Smooth muscle cell (in vitro differentiated cells): ENCODE measurements around the gene ANGPTL2. TPM values are rescaled to one million over a fixed set of nuclear protein-coding genes. Genes with fewer than 3 reads are reported as not detected.

ENCODE experiments used
- DNase-seq: peaks from one replicate; lab custom pipeline; 2025; ENCODE audit not compliant: unreplicated experiment; lab: John Stamatoyannopoulos, UW
- H2AFZ ChIP-seq: fragments of 200-600 bp; sonication (generic); 2 replicates; pipeline ENCODE4 v1.6.0; 2016; ENCODE audit warnings: antibody characterized with exemption, low read depth, mild to moderate bottlenecking
- H3F3A ChIP-seq: fragments of 200-600 bp; sonication (generic); 2 replicates; pipeline ENCODE4 v1.6.0; 2017; ENCODE audit warnings: antibody characterized with exemption, low read depth
- H3K27ac ChIP-seq: fragments of 200-600 bp; sonication (generic); 2 replicates; pipeline ENCODE4 v1.5.1; 2016; ENCODE audit warnings: low read depth, mild to moderate bottlenecking
- H3K27me3 ChIP-seq: fragments of 200-600 bp; sonication (generic); 2 replicates; pipeline ENCODE4 v1.6.1; 2016; ENCODE audit warnings: low read depth, mild to moderate bottlenecking
- H3K36me3 ChIP-seq: fragments of 200-600 bp; sonication (generic); 2 replicates; pipeline ENCODE4 v1.5.1; 2016; ENCODE audit warnings: low read depth
- H3K4me1 ChIP-seq: fragments of 200-600 bp; sonication (generic); 2 replicates; pipeline ENCODE4 v1.5.1; 2016; ENCODE audit warnings: low read depth
- H3K4me2 ChIP-seq: fragments of 200-600 bp; sonication (generic); 2 replicates; pipeline ENCODE4 v1.6.0; 2016; ENCODE audit warnings: mild to moderate bottlenecking
- H3K4me3 ChIP-seq: fragments of 200-600 bp; sonication (generic); 2 replicates; pipeline ENCODE4 v1.5.1; 2016; ENCODE audit warnings: mild to moderate bottlenecking
- H3K79me2 ChIP-seq: fragments of 200-600 bp; sonication (generic); 2 replicates; pipeline ENCODE4 v1.6.0; 2016; ENCODE audit warnings: low read depth, mild to moderate bottlenecking
- H3K9ac ChIP-seq: fragments of 200-600 bp; sonication (generic); 2 replicates; pipeline ENCODE4 v1.6.0; 2016; ENCODE audit warnings: low read depth
- H3K9me3 ChIP-seq: fragments of 200-600 bp; sonication (generic); replicated peaks from 2 replicates; pipeline ENCODE4 v1.5.1; 2016; ENCODE audit warnings: low read depth
- H4K20me1 ChIP-seq: fragments of 200-600 bp; sonication (generic); 2 replicates; pipeline ENCODE4 v1.6.0; 2016; ENCODE audit warnings: low read depth
- WGBS: methylation state at CpG from one replicate; pipeline ENCODE4 v1.1.7; 2016; ENCODE audit warnings: low lambda C conversion rate; 5-methylcytosine and 5-hydroxymethylcytosine counted together
- polyA plus RNA-seq: library from polyadenylated mRNA; unstranded; fragments of >200 nt; fragmentation: Nextera tagmentation; extraction: Ambion mirVana; gene quantifications from 2 replicates; pipeline ENCODE4 v1.2.1, GENCODE V29; 2016
- total RNA-seq: library from RNA; depleted of rRNA; stranded (reverse); fragments of >200 nt; gene quantifications from 2 replicates; pipeline ENCODE4 v1.2.3, GENCODE V29; 2014
- TF ChIP-seq, protein P1 (sequence below): fragments of 200-600 bp; sonication (generic); IDR thresholded peaks from 2 replicates; pipeline ENCODE4 v1.5.1; 2017; ENCODE audit warnings: borderline replicate concordance, mild to moderate bottlenecking, antibody characterized with exemption; ENCODE audit not compliant: insufficient read depth, poor library complexity, severe bottlenecking

Gene ANGPTL2
- total and polyA plus RNA-seq, 2 experiments from 2014 or later: 16.1 to 18.7 TPM

DNA sequence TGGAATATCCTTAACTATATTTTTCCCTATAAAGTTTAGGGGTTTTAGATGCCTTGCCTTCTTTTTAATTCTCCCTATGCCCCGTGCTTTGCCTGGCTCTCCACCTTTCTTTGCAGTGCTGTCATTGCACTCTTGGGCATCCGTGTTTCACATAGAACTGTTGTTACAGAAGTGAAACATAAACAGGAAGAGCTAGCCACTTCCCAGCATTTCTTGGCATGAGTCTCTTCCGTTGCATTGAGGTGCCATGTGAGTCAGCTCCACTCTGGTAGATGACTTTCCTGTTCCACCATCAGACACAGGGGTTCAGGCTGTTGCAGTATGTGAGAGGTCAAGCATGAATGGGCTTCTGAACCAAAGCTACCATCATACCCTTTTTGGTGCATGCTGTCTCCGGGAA, 73.4 kb downstream of the ANGPTL2 start:
- 65% methylated on average over 4 of the region's 4 CpGs for WGBS
- H3K27ac ChIP-seq: no peak overlapping the region

DNA sequence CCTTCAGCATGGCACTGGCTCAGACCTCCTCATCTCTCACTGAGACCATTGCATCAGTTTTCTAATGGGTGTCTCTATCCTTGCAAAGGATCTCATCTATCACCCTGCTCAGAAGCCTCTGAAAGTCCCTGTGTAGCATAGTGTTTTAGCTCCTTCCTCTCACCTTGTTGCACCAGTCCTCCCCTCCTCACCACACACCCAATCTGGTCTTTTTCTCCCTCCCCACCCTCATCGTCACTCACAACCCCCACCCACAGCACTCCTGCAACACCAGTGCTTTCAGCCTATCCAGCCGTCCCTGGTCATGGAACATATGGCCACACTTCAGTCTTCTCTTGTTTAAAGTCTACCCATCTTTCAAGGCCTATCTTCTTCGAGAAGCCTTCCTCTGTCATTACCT, 74.5 kb downstream of the ANGPTL2 start:
- TF ChIP-seq, protein P1, sequence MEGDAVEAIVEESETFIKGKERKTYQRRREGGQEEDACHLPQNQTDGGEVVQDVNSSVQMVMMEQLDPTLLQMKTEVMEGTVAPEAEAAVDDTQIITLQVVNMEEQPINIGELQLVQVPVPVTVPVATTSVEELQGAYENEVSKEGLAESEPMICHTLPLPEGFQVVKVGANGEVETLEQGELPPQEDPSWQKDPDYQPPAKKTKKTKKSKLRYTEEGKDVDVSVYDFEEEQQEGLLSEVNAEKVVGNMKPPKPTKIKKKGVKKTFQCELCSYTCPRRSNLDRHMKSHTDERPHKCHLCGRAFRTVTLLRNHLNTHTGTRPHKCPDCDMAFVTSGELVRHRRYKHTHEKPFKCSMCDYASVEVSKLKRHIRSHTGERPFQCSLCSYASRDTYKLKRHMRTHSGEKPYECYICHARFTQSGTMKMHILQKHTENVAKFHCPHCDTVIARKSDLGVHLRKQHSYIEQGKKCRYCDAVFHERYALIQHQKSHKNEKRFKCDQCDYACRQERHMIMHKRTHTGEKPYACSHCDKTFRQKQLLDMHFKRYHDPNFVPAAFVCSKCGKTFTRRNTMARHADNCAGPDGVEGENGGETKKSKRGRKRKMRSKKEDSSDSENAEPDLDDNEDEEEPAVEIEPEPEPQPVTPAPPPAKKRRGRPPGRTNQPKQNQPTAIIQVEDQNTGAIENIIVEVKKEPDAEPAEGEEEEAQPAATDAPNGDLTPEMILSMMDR: no peak
- Histone ChIP-seq H3K36me3 (no peaks in the 10 kb centered on the region), H3K9me3 (no peaks in the 10 kb centered on the region), H3K27ac (no peak overlapping the region), H3K4me1 (no peaks in the 10 kb centered on the region), H3K4me2 (no peak overlapping the region), H3K79me2 (no peaks in the 10 kb centered on the region), H4K20me1 (no peaks in the 10 kb centered on the region), H3K4me3 (no peak overlapping the region), H3F3A (peaks cover 5% of the 10 kb centered on the region), H3K9ac (no peak overlapping the region), H3K27me3 (no peaks in the 10 kb centered on the region), H2AFZ (no peak overlapping the region)
- 94% methylated on average over 3 of the region's 3 CpGs for WGBS
- DNase-seq: no peak

More for the DNA sequence above, 73.4 kb downstream of the ANGPTL2 start:
- Histone ChIP-seq H3K36me3 (no peaks in the 10 kb centered on the region), H3K27me3 (no peaks in the 10 kb centered on the region), H3K4me1 (no peaks in the 10 kb centered on the region), H3K4me3 (no peak overlapping the region), H3F3A (peaks cover 5% of the 10 kb centered on the region), H3K9me3 (no peaks in the 10 kb centered on the region), H3K79me2 (no peaks in the 10 kb centered on the region), H4K20me1 (no peaks in the 10 kb centered on the region), H3K4me2 (no peak overlapping the region), H3K9ac (no peak overlapping the region), H2AFZ (no peak overlapping the region)
- no peak for DNase-seq
- TF ChIP-seq, protein P1: no peak

DNA sequence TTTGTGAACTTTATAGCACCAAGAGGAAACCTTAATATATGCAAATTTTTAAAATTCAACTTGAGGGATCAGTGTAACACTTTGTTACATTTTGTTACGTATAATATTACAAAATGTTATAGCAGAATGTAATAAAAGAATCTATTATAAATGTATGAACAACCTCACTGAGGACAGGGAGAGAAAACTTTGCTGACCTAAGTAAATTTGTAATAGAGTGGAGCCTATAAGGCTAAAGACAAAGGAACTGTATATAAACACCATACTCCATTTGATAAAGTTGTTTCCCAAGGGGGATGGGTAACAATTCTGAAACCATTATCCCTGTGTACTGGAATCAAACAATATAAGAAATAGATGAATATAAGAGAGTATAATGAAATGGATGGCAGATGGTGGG, 77.3 kb downstream of the ANGPTL2 start:
- Histone ChIP-seq H3K9me3 (no peaks in the 10 kb centered on the region), H3K27ac (no peak overlapping the region), H2AFZ (no peak overlapping the region), H3F3A (no peaks in the 10 kb centered on the region), H3K36me3 (no peaks in the 10 kb centered on the region), H3K4me1 (no peaks in the 10 kb centered on the region), H3K4me2 (no peak overlapping the region), H4K20me1 (no peaks in the 10 kb centered on the region), H3K9ac (no peak overlapping the region), H3K4me3 (no peak overlapping the region), H3K27me3 (no peaks in the 10 kb centered on the region), H3K79me2 (no peaks in the 10 kb centered on the region)
- 96% methylated on average over 1 of the region's 1 CpG for WGBS
- TF ChIP-seq, protein P1: no peak
- no peak for DNase-seq

DNA sequence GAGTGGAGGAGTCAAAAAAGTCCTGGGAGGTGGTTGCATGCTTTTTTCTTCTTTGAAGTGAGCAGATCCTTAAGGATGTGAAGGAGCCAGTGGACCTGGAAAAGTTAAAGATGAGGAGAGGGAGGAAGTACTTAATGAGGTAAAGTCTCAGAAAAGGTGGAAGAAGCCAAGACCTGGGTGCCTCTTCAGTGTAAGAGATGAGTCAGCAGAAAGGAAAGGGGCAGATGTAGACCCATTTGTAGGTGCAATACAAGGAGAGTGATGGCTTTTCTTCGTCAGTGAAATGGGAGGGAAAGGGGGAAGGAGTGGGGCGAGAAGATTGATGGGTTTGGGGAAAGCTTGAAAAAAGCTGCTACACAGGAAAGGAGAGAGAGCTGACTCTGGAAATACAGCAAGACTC, 82.9 kb downstream of the ANGPTL2 start:
- DNase-seq: no peak
- no peaks in the 10 kb centered on the region for H3F3A ChIP-seq
- H3K79me2 ChIP-seq: no peaks in the 10 kb centered on the region
- H4K20me1 ChIP-seq: no peaks in the 10 kb centered on the region
- no peak overlapping the region for H3K9ac ChIP-seq
- 87% methylated on average over 2 of the region's 2 CpGs for WGBS
- no peaks in the 10 kb centered on the region for H3K9me3 ChIP-seq
- no peak overlapping the region for H3K4me2 ChIP-seq
- H3K27me3 ChIP-seq: no peaks in the 10 kb centered on the region
- no peaks in the 10 kb centered on the region for H3K4me1 ChIP-seq
- H3K4me3 ChIP-seq: no peak overlapping the region
- TF ChIP-seq, protein P1: no peak
- no peak overlapping the region for H3K27ac ChIP-seq
- H3K36me3 ChIP-seq: no peaks in the 10 kb centered on the region
- no peak overlapping the region for H2AFZ ChIP-seq
